HG02943 (cell line): Measurements from ENCODE around the gene HELZ.
"Not testable (repeated sequence)": the region's sequence is repeated elsewhere in the genome, so short reads cannot be mapped to it uniquely, and the experiment has no call there.

Source experiments
- ATAC-seq: cut with Tn5 transposase; IDR thresholded peaks from one replicate; pipeline ENCODE4 v1.9.1; 2021; ENCODE audit warnings: mild to moderate bottlenecking, low read depth, moderate library complexity; ENCODE audit not compliant: unreplicated experiment

The HELZ gene

GRCh38 chr17:67198131-67198530 lies 46.9 kb downstream of the HELZ start:
- no peak for ATAC-seq

- not testable (repeated sequence) for ATAC-seq
Measured at GRCh38 chr17:67197023-67197422, 48.0 kb downstream of the HELZ start.

DNA sequence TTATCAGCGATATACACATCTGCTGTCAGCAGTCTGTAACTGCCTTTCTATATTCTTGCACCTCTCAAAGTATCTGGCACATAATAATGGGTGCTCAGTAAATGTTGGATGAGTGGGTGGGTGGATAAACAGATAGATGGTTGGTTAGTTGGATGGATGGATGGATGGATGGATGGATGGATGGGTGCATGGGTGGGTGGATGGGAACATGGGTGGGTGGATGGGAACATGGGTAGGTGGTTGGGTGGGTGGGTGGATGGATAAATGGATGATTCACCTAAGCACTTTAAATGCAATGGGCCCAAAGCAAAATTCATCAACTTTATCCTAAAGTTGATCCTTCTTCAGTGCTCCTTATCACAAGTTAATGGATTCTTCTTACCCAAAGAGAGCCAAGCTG lies 48.6 kb downstream of the HELZ start:
- ATAC-seq, result no peak

DNA sequence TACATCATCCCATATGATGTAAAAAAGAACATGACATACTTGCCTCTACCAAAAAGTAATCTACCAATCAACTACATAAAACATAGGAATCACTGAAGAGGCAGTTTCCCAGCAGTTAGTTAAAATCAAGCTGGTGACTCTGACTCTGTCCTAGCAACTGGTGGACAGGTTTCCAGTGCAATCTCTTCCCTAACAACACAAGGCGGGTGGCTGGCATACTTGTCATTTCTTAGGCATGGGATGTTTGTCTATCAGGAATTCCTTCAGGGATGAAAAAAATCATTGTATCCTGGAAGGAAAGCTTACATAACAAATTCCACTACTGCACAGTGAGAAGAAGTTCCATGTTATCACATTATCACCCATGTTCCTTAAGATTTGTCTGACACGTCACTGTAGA lies 50.9 kb downstream of the HELZ start:
- ATAC-seq, result no peak

- ATAC-seq, result no peak
Measured at GRCh38 chr17:67187927-67188326, 57.1 kb downstream of the HELZ start.

GRCh38 chr17:67186782-67187181 lies 58.2 kb downstream of the HELZ start:
- ATAC-seq, result no peak

GRCh38 chr17:67183531-67183930 lies 61.5 kb downstream of the HELZ start:
- ATAC-seq, result no peak

DNA sequence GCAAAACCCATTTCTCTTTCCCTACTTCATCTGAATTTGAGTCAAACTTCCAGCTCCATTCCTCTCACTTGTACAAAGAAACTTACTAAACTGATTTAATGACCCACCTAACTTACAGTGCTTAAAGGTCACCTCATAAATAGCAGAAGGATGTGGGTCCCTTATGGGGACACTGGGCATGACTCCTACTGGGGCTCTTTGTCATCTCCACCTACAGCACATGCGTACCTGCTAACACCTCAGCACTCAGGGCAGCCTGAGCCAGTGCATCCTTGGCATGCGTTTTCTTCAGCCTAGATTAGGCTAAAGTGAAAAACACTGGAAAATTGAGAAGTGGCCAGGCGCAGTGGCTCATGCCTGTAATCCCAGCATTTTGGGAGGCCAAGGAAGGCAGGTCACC lies 63.2 kb downstream of the HELZ start:
- ATAC-seq, result no peak

DNA sequence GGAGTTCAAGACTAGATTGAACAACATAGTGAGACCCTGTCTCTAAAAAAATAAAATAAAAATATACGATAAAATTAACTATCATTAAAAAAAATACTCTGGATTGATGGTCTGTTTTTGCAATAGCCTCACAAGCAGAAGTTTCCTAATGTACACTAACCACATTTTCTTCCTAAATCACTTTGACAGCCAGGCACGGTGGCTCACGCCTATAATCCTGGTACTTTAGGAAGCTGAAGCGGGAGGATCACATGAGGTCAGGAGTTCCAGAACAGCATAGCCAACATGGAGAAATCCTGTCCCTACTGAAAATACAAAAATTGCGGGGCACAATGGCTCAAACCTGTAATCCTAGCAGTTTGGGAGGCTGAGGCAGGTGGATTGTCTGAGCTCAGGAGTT lies 64.7 kb downstream of the HELZ start:
- ATAC-seq, result no peak

- no peak for ATAC-seq
Measured at GRCh38 chr17:67178555-67178954, 66.4 kb downstream of the HELZ start.

DNA sequence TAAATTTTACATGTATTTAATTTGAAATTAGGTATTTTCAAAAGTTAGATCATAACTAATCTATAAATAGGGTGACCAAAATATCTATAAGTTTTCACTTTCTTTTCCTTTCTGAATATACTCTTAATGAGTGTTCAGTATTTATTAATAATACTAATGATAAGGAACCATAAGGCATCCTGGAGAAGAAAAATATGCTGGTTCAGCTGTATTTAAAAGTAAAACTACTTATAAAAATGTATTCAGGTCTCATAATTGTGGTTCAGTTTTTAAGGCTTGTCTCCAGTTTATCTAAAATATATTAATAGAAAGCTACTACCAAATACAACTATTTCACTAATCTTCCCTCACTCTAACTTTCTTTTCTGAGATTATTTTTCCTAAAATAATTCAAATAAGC lies 67.3 kb downstream of the HELZ start:
- ATAC-seq, result no peak

- no peak for ATAC-seq
Measured at GRCh38 chr17:67174190-67174589, 70.8 kb downstream of the HELZ start.

DNA sequence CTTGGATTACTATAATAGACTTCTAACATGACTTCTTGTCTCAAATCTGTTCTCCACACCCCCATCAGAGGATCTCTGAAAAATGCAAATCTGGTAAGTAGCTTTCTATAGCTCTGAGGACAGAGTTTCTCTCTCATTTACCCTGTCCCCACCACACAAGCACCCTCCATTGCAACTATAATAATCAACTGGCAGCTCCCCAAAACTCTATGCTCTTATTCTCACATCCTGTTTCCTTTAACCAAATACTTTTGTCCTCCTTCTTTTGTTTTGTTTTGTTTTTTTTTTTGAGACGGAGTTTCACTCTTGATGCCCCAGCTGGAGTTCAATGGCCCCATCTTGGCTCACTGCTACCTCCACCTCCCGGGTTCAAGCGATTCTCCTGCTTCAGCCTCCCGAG lies 73.4 kb downstream of the HELZ start:
- ATAC-seq, result no peak

DNA sequence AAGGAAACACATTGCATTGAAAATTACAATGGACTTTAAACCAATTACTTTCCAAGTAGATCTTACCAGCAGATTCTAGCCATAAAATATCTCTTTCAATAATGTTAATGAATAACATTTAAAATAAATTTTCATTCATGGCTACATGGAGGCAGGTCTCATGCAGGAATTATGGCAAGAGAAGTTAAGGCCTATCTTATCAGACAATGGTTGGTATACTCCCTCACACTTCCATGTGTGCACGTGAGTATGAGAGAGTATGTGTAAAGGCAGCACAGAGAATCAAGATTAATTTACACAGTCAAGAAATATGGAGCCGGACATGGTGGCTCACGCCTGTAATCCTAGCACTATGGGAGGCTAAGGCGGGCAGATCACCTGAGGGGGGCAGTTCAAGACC lies 76.5 kb downstream of the HELZ start:
- no peak for ATAC-seq

DNA sequence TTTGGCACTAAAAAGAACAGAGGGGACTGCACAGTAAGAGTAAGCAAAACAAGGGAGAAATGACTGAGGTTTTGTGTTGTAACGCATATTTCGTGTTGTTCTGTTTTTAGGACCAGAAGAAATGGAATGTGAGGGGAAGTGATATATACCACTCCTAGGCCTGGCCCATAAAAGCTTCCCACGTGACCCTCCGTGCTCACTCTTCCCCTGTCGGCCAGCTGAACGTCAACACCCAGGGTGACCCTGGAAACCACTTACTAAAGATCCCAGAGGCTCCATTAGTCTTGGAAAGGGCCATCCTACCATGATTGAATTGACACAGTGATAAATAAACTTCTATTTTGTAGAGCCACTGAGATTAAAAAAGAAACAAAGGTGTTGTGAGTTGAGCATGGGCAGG lies 79.8 kb downstream of the HELZ start:
- no peak for ATAC-seq

- no peak for ATAC-seq
Measured at GRCh38 chr17:67164302-67164701, 80.7 kb downstream of the HELZ start.

DNA sequence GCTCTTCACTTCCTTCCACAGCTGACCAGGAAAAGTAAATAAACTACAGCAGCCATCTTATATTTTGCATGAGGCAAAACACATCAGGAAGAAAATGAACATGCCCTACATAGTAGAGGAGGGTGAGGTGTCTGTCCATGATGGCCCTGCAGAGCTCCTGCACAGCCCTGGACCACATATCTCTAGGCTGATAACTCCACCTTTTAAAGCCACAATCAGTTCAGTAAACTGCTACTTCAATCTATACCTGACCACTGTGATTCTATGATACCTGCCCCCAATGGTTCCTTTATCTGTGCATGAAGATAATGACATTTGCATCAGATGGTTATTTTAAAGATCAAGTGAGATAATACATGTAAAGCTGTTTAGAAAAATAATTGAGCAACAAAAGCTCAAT lies 82.2 kb downstream of the HELZ start:
- ATAC-seq, result no peak

- ATAC-seq, result no peak
Measured at GRCh38 chr17:67161573-67161972, 83.4 kb downstream of the HELZ start.

DNA sequence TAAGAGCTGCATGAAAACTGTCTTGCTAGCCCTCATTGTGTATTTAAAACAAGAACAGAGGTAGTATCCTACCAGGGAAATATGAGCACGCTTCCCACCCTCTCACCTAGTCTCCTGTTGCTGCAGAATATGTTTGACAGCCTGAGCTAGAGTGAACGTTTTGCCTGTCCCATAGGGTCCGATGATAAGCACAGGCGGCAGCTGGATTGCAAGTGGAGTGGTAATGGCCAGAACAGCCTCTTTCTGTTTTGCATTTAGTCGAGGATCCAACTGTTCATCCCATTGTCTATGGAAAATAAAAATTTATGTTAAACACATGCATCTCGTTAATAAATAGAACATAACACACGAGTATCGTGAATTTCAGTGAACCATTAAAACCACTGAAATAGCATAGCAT lies 84.2 kb downstream of the HELZ start:
- no peak for ATAC-seq

DNA sequence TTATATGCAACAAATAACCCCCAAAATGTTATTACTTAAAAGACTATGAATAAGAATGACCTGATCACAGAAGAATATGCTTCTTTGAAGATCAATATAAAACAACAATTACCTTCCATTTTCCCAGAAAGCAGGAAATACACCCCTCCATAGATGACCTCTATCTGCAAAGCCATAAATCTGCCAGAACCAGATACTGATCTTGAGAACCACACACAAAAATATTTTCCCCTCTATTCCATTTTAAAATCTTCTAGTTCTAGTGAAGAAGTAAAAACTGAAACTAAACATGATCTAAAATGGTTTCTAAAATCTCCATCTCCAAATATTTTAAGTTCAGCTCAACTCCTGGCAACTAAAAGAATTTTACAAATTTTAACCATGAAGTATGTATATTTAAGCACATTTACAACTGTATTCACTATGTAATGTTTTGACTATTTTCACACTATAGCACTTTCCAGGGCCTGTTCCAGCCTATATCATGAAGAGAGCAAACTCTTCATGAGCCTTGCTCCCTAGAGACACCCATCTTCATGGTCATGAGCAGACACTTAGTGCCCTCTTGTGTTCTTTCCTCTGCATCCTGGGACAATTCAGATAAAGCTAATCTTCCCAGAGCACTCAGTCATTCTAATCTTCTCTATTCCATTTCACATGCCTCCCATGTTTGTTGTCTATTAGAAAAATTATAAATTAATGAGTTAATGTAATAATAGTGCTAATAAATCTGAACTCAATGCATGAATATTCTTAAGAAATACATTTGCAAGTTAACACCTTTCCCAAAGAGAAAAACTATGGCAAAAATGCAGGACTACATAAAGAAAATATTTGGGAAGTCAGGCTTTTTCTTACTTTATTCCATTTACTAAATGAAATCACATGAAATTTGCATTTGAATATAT lies 87.0 kb downstream of the HELZ start:
- no peak for ATAC-seq

GRCh38 chr17:67156269-67157199 lies 88.5 kb downstream of the HELZ start:
- ATAC-seq, result no peak
